ENCODE results near the gene UBL7. TPM values are rescaled to one million over a fixed set of nuclear protein-coding genes. Genes with fewer than 3 reads are reported as not detected.

Gene UBL7
- total RNA-seq, 3 donors from 2014 or later, result 29.5 to 43.5 (median 37.6) TPM

DNA sequence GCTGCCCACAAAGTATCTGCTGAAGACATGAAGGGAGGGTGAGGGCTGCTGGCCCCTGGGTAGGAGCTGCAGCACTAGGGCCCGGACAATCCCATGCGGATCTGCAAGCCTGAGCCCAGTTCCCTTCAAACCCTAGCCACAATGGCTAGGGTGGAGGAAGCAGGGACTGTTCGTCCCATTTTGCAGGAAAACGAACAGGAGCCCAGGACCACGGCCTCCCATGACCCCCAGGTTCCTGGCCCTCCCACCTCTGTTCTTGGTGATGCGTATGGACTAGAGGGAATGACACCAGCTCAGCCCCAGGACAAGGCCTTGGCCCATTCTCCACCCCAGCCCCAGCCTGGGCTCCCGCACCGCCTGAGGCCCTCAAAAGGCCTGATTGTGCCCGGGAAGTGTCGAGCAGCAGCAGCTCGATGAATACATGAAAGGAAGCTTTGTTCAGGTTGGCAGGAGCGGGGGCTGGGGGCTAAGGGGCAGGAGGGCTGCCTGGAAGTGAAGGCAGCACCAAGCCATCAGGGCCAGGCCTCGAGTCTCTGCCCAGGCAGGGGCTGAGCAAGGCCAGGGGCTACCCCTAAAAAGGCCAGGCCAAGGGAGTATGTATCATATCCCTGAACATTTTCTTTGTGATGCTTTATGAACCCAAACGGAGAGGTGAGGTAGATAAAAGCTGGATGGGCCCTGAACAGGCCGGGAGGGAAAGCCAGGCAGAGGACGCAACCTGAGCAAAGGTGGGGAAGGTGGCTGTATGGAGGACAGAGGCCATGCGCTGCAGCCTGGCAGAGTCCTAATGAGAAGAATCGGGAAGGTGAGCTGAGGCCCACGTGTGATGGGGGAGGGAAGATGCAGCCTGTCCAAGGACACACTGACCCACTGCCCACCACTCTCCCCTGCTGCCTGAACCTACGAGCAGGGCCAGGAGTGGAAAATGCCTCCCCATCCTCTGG lies 39.4 kb downstream of the UBL7 start:
- Histone ChIP-seq H3K4me1 (ENCODE audit: low read depth) (no peaks in the 10 kb centered on the region), H3K9me3 (no peaks in the 10 kb centered on the region), H3K36me3 (ENCODE audit: low read depth) (no peaks in the 10 kb centered on the region), H3K4me3 (no peak overlapping the region)
- intact Hi-C loops (cut with DNase I, micrococcal nuclease), result no loop called here
- DNase-seq (no peak), ATAC-seq (no peak)
- TF ChIP-seq, protein P1, sequence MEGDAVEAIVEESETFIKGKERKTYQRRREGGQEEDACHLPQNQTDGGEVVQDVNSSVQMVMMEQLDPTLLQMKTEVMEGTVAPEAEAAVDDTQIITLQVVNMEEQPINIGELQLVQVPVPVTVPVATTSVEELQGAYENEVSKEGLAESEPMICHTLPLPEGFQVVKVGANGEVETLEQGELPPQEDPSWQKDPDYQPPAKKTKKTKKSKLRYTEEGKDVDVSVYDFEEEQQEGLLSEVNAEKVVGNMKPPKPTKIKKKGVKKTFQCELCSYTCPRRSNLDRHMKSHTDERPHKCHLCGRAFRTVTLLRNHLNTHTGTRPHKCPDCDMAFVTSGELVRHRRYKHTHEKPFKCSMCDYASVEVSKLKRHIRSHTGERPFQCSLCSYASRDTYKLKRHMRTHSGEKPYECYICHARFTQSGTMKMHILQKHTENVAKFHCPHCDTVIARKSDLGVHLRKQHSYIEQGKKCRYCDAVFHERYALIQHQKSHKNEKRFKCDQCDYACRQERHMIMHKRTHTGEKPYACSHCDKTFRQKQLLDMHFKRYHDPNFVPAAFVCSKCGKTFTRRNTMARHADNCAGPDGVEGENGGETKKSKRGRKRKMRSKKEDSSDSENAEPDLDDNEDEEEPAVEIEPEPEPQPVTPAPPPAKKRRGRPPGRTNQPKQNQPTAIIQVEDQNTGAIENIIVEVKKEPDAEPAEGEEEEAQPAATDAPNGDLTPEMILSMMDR (IDR thresholded peaks at IDR 0.05), result no peak

DNA sequence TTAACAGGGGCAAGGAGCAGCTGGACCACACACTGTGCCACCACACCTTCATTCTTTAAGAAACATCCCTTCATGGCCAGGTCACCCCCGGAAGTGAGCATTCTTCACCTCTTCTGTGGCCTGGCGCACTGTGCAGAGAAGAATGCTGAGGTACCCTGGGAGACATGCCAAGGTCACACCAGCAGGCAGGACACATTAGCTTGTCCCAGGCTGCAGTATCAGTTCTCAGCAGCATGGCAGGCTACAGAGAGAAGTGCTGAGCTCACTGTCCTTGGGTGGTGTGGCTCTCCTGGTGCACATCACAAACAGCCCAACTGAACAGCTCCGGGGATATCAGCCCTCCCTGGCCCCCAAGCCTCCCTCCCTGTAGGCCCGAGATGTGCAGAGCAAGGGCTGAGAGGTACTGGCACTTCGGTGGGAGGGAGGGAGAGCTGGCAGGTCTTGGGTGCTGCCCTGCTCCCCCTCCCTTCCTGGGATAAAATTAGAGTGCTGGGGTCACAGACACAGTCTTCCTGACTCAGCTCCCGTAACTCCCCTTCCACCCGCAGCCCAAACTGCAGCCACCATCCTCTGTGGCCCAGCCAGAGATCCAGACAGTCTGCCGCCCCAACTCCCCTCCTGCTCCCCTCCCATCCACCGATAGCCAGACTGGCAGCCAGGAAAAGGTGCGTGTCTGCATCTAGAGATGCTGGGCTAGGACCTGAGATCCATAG lies 40.6 kb downstream of the UBL7 start:
- ATAC-seq, result peak; percentile 17
- Histone ChIP-seq H3K4me3 (no peak overlapping the region), H3K36me3 (ENCODE audit: low read depth) (no peaks in the 10 kb centered on the region), H3K4me1 (ENCODE audit: low read depth) (no peaks in the 10 kb centered on the region), H3K9me3 (no peaks in the 10 kb centered on the region)
- DNase-seq, result no peak
- TF ChIP-seq, protein P1 (IDR thresholded peaks at IDR 0.05), result no peak
- intact Hi-C loops (cut with DNase I, micrococcal nuclease), result no loop called here

DNA sequence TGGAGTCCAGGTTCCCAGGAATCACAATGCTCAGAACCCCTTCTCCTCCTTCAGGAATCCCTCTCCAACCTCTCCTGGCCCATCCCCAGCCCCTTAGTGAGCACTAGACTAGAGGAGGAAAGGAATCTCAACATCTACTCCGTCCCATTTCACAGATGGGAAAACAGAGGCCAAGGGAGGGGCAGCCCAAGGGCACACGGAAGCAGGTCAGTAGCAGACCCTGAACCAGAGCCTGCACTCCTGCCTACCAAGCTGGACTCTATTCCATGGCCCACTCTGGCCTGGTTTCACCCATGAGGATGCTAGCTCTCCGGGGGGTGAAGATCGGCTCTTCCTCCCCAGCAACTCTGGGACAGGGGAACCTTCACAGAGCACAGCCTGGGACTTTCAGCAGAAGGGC lies 41.5 kb downstream of the UBL7 start:
- Histone ChIP-seq H3K4me3 (no peak overlapping the region), H3K9me3 (no peaks in the 10 kb centered on the region), H3K4me1 (ENCODE audit: low read depth) (no peaks in the 10 kb centered on the region), H3K36me3 (ENCODE audit: low read depth) (no peaks in the 10 kb centered on the region)
- TF ChIP-seq, protein P1 (IDR thresholded peaks at IDR 0.05), result no peak
- intact Hi-C loops (cut with DNase I, micrococcal nuclease), result no loop called here
- no peak for ATAC-seq
- no peak for DNase-seq

DNA sequence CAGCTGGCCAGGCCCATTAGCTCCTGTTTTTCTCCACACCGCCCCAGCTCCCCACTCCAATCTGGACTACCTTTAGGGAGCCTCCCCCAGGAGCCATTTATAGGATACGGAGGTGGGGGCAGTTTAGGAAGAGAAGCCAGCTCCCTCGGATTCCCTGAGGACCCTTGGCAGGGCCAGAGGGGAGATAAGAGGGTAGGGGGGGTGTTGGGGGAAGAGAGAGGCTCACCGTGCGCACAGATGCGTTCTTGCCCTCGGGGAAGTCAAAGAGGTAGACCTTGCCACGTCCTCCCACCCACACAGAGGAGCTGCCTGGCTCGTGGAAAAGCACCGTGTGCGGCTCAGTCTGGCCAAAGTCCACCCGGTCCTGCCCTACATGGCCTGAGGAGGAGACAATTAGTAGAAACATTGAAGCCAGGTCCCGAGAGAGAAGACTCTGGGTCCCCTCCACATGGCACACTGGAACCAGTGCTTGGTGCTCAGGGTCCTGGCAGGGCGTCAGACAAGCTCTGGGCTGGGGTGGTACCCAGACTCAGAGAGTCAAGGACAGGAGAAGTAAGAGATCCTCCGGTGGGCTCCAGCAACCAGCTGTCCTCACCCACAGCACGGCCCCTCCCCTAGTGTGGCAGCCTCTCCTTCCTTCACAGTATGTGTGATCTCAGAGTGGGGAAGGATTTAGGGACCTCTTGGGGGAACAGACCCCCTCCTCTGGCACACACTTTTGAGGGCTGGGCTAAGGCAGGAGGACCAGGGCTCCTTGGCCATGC lies 42.2 kb downstream of the UBL7 start:
- H3K36me3 ChIP-seq (ENCODE audit: low read depth), result no peaks in the 10 kb centered on the region
- H3K9me3 ChIP-seq, result no peaks in the 10 kb centered on the region
- TF ChIP-seq, protein P1 (IDR thresholded peaks at IDR 0.05), result no peak
- ATAC-seq (no peak), DNase-seq (no peak)
- H3K4me1 ChIP-seq (ENCODE audit: low read depth), result no peaks in the 10 kb centered on the region
- intact Hi-C loops (cut with DNase I, micrococcal nuclease), result no loop called here
- no peak overlapping the region for H3K4me3 ChIP-seq

DNA sequence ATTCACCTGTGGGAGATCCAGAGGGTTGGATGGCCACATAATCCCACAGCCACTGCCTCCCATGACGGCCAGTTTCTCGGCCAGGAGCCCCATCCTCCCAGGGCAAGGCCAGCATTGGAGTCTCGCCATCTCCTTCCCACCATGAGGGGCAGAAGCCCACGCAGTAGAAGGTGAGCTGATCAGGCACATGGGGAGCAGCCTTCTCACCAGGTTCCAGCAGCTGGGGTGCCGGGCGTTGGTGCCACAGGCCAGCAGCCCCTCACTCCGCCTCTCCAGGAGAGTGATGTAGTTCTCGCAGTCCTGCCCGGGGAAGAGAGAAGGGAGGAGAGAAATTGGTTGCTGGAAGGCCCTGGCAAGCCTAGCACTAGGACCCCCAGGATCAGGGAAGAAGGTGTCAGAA lies 43.3 kb downstream of the UBL7 start:
- TF ChIP-seq, protein P1 (IDR thresholded peaks at IDR 0.05), result no peak
- no peak for ATAC-seq
- H3K4me3 ChIP-seq, result no peak overlapping the region
- H3K4me1 ChIP-seq (ENCODE audit: low read depth), result no peaks in the 10 kb centered on the region
- no peak for DNase-seq
- intact Hi-C loops (cut with DNase I, micrococcal nuclease), result no loop called here
- no peaks in the 10 kb centered on the region for H3K9me3 ChIP-seq
- no peaks in the 10 kb centered on the region for H3K36me3 ChIP-seq (ENCODE audit: low read depth)
